ENCODE data around the gene NUSAP1.
"Not testable (repeated sequence)": the region's sequence is repeated elsewhere in the genome, so short reads cannot be mapped to it uniquely, and the experiment has no call there.

Gene NUSAP1

GRCh38 chr15:41411441-41411840 is 78.8 kb downstream of the NUSAP1 start:
- no peak for DNase-seq (ENCODE audit: low spot score)

- DNase-seq (ENCODE audit: low spot score), result no peak
Measured at GRCh38 chr15:41416128-41416741, 83.6 kb downstream of the NUSAP1 start.

- peak; percentile 92 for DNase-seq (ENCODE audit: low spot score)
Measured at GRCh38 chr15:41416742-41417417, 84.2 kb downstream of the NUSAP1 start, which contains the start of gene RTF1. TSS of gene RTF1 (plus strand) at chr15:41417095. CDS start at chr15:41417116, 21 bp downstream.

- DNase-seq (ENCODE audit: low spot score), result peak; percentile 7
Measured at GRCh38 chr15:41417418-41418195, 84.9 kb downstream of the NUSAP1 start.

GRCh38 chr15:41423979-41424659 is 91.4 kb downstream of the NUSAP1 start:
- no peak for DNase-seq (ENCODE audit: low spot score)

- no peak for DNase-seq (ENCODE audit: low spot score)
Measured at GRCh38 chr15:41424809-41425208, 92.1 kb downstream of the NUSAP1 start.

GRCh38 chr15:41425907-41426306 is 93.2 kb downstream of the NUSAP1 start:
- not testable (repeated sequence) for DNase-seq (ENCODE audit: low spot score)

- DNase-seq (ENCODE audit: low spot score), result no peak
Measured at GRCh38 chr15:41429003-41429890, 96.6 kb downstream of the NUSAP1 start.
